A673 (cell line): ENCODE data around the gene CARHSP1. TPM values are rescaled to one million over a fixed set of nuclear protein-coding genes. Genes with fewer than 3 reads are reported as not detected.
A peak's percentile ranks its signal among the peaks of the same experiment; 100 is the strongest.

Experiments
- BruUV-seq: library from RNA; stranded (reverse); fragments of 400-500 nt; replicated peaks from 2 replicates; lab custom pipeline; 2021; lab: Mats Ljungman, UMichigan
- CTCF ChIA-PET: fragments of 300-600 bp; sonication (Branson Sonifier 250); formaldehyde crosslinking; loops from one replicate; lab custom pipeline; 2022; ENCODE audit warnings: antibody characterized with exemption; lab: Charles Lee
- POLR2A ChIA-PET: fragments of 300-600 bp; sonication (Branson Sonifier 250); formaldehyde crosslinking; loops from one replicate; lab custom pipeline; 2022; ENCODE audit warnings: antibody characterized with exemption; ENCODE audit not compliant: low non-redundant PET; lab: Charles Lee
- DNase-seq: peaks from one replicate; pipeline ENCODE4 v3.0.0-alpha.2; 2015; ENCODE audit warnings: low spot score
- H3K27ac ChIP-seq: fragments of 200-600 bp; sonication (generic); 2 replicates; pipeline ENCODE4 v1.5.1; 2016; ENCODE audit warnings: mixed run types, low read depth, mild to moderate bottlenecking, mixed read lengths, antibody characterized with exemption, low read length; ENCODE audit not compliant: poor library complexity, severe bottlenecking
- H3K27me3 ChIP-seq: fragments of 200-600 bp; sonication (generic); replicated peaks from 2 replicates; pipeline ENCODE4 v1.6.1; 2017; ENCODE audit warnings: mixed run types, low read depth, mild to moderate bottlenecking, mixed read lengths, antibody characterized with exemption, low read length; ENCODE audit not compliant: insufficient read depth, poor library complexity
- H3K36me3 ChIP-seq: fragments of 200-600 bp; sonication (generic); 2 replicates; pipeline ENCODE4 v1.6.1; 2016; ENCODE audit warnings: mixed run types, mild to moderate bottlenecking, mixed read lengths, antibody characterized with exemption, low read length; ENCODE audit not compliant: insufficient read depth, poor library complexity, severe bottlenecking
- H3K4me1 ChIP-seq: fragments of 200-600 bp; sonication (generic); 2 replicates; pipeline ENCODE4 v1.6.1; 2017; ENCODE audit warnings: mixed run types, mild to moderate bottlenecking, mixed read lengths, antibody characterized with exemption, low read length; ENCODE audit not compliant: insufficient read depth, poor library complexity, severe bottlenecking
- H3K4me3 ChIP-seq: fragments of 200-600 bp; sonication (generic); 2 replicates; pipeline ENCODE4 v1.5.1; 2016; ENCODE audit warnings: low read depth, mixed run types, mild to moderate bottlenecking, mixed read lengths, low read length; ENCODE audit not compliant: poor library complexity, severe bottlenecking
- H3K9me3 ChIP-seq: fragments of 200-600 bp; sonication (generic); 2 replicates; pipeline ENCODE4 v1.6.1; 2016; ENCODE audit warnings: mixed run types, low read depth, mild to moderate bottlenecking, mixed read lengths, antibody characterized with exemption, low read length; ENCODE audit not compliant: poor library complexity, severe bottlenecking
- CTCF ChIP-seq: fragments of 300-800, 200-600 bp; sonication (generic); conservative IDR thresholded peaks from 2 replicates; pipeline ENCODE4 v1.5.1; 2017; ENCODE audit warnings: low read depth, mild to moderate bottlenecking, antibody characterized with exemption, low read length, moderate library complexity, mixed read lengths
- EZH2 ChIP-seq: fragments of 200-600 bp; sonication (generic); IDR thresholded peaks from 2 replicates; pipeline ENCODE4 v1.6.1; 2017; ENCODE audit warnings: borderline replicate concordance, low read depth, mild to moderate bottlenecking, mixed read lengths, antibody characterized with exemption, low read length; ENCODE audit not compliant: poor library complexity, severe bottlenecking
- intact Hi-C: fragments of 100-400 bp; cut with micrococcal nuclease; formaldehyde crosslinking; loops from one replicate; pipeline ENCODE4 v1.10.0; 2022; ENCODE audit not compliant: unreplicated experiment
- total RNA-seq: library from RNA; stranded (reverse); gene quantifications from 2 replicates; pipeline ENCODE4 v1.2.3, GENCODE V29; 2021

The CARHSP1 gene
- total RNA-seq, 1 experiment from 2014 or later, result 316 TPM

GRCh38 chr16:8855051-8855786, 13.6 kb downstream of the CARHSP1 start:
- H3K4me1 ChIP-seq, result no peaks in the 10 kb centered on the region
- no peaks in the 10 kb centered on the region for H3K9me3 ChIP-seq
- CTCF ChIA-PET, result no interaction called here
- intact Hi-C loops, result no loop called here
- peaks cover 86% of the 10 kb centered on the region for H3K36me3 ChIP-seq
- POLR2A ChIA-PET, result no interaction called here
- no TSS peak for BruUV-seq
- no peaks in the 10 kb centered on the region for H3K27me3 ChIP-seq
- DNase-seq, result no peak
- TF ChIP-seq CTCF (peak; percentile 43), EZH2 (no peak)
- H3K4me3 ChIP-seq, result no peak overlapping the region
- H3K27ac ChIP-seq, result peak overlapping the region; percentile 23

- ChIA-PET POLR2A (no interaction called here), CTCF (interaction anchor here (1.0 kb wide), 1 partner anchor 12 kb away, joined by 3 read pairs; no protein-coding TSS in a partner anchor)
- H3K27me3 ChIP-seq, result no peaks in the 10 kb centered on the region
- H3K4me1 ChIP-seq, result peaks cover 3% of the 10 kb centered on the region
- BruUV-seq, result no TSS peak
- peak overlapping the region; percentile 54 for H3K27ac ChIP-seq
- peaks cover 90% of the 10 kb centered on the region for H3K36me3 ChIP-seq
- no peaks in the 10 kb centered on the region for H3K9me3 ChIP-seq
- intact Hi-C loops, result no loop called here
- no peak for TF ChIP-seq EZH2
- no peak for TF ChIP-seq CTCF
- no peak overlapping the region for H3K4me3 ChIP-seq
- DNase-seq, result no peak
Observed at GRCh38 chr16:8854298-8854948, 14.4 kb downstream of the CARHSP1 start.

- no TSS peak for BruUV-seq
- H3K27me3 ChIP-seq, result no peaks in the 10 kb centered on the region
- CTCF ChIA-PET, result interaction anchor here (1.0 kb wide), 1 partner anchor 12 kb away, joined by 3 read pairs; no protein-coding TSS in a partner anchor
- DNase-seq, result no peak
- H3K9me3 ChIP-seq, result no peaks in the 10 kb centered on the region
- peaks cover 10% of the 10 kb centered on the region for H3K4me1 ChIP-seq
- POLR2A ChIA-PET, result no interaction called here
- no peak for TF ChIP-seq CTCF
- peak overlapping the region; percentile 54 for H3K27ac ChIP-seq
- H3K4me3 ChIP-seq, result no peak overlapping the region
- intact Hi-C loops, result no loop called here
- peaks cover 90% of the 10 kb centered on the region for H3K36me3 ChIP-seq
Observed at GRCh38 chr16:8853611-8854010, 15.2 kb downstream of the CARHSP1 start.
